Rectal smooth muscle tissue (tissue), 1 donor: ENCODE results near the gene ADGRB3.
"Not testable (repeated sequence)": the region's sequence is repeated elsewhere in the genome, so short reads cannot be mapped to it uniquely, and the experiment has no call there.

Source experiments
- H3K27ac ChIP-seq: one replicate; pipeline ENCODE4 v1.7.0; 2013; ENCODE audit warnings: low read depth, low read length, inconsistent platforms
- H3K27me3 ChIP-seq: one replicate; pipeline ENCODE4 v1.7.0; 2013; ENCODE audit warnings: low read length; ENCODE audit not compliant: control insufficient read depth, insufficient read depth
- H3K36me3 ChIP-seq: one replicate; pipeline ENCODE4 v1.7.0; 2013; ENCODE audit warnings: low read length; ENCODE audit not compliant: control insufficient read depth, insufficient read depth
- H3K4me1 ChIP-seq: one replicate; pipeline ENCODE4 v1.7.0; 2013; ENCODE audit warnings: low read length; ENCODE audit not compliant: control insufficient read depth, insufficient read depth
- H3K4me3 ChIP-seq: one replicate; pipeline ENCODE4 v1.7.0; 2013; ENCODE audit warnings: low read length
- H3K9ac ChIP-seq: one replicate; pipeline ENCODE4 v1.7.0; 2013; ENCODE audit warnings: low read length

The ADGRB3 gene

DNA sequence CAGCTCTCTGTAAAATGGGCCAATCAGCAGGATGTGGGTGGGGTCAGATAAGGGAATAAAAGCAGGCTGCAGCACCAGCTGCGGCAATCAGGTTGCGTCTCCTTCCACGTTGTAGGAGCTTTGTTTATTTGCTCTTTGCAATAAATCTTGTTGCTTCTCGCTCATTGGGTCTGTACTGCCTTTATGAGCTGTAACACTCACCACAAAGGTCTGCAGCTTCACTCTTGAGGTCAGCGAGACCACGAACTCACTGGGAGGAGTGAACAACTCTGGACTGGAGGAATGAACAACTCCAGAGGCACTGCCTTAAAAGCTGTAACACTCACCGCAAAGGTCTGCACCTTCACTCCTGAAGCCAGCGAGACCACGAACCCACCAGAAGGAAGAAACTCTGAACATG, 248.2 kb downstream of the ADGRB3 start:
- not testable (repeated sequence) for H3K36me3 ChIP-seq, H3K27ac ChIP-seq, H3K9ac ChIP-seq

DNA sequence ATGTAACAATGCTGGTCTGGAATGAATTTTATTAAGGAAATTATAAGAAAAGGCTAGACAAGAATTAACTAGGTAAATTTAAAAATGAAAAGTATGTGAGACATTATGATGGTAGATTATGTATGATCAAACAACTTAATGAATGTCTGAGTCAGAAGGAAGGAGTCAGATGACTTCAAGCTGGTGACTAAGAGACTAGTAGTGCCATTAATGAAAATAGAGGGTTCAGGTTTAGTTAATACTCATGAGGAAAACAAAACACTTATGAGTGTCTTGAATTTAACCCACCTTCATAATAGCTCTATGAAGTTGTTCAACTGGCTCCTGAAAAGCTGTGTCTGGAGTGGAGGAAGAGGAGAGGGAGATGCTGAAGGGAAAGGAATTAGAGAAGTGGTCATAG, 256.3 kb downstream of the ADGRB3 start:
- Histone ChIP-seq H3K27me3 (no peaks in the 10 kb centered on the region), H3K27ac (no peak overlapping the region), H3K9ac (no peak overlapping the region), H3K4me3 (no peak overlapping the region), H3K36me3 (no peaks in the 10 kb centered on the region), H3K4me1 (no peaks in the 10 kb centered on the region)

More for the DNA sequence above, 248.2 kb downstream of the ADGRB3 start:
- not testable (repeated sequence) for H3K4me1 ChIP-seq, H3K27me3 ChIP-seq, H3K4me3 ChIP-seq

DNA sequence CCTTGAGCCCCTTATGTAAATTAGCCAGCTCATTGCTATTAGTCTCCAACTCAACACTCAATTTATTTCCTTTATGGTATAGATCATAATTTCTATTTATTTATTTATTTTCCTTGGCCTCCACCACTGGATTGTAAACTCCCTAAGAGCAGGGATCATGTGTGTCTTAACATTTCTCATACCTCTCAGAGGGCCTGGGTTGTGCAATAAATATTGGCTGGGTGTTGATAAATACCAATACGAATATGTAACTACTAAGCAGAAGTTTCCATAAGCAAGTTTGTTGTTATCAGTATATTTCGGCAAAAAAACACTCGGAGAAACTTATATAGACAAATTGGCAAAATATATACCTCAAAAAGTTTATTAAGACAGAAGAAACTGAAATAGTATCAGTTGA, 257.4 kb downstream of the ADGRB3 start:
- Histone ChIP-seq H3K4me1 (no peaks in the 10 kb centered on the region), H3K4me3 (no peak overlapping the region), H3K27ac (no peak overlapping the region), H3K27me3 (no peaks in the 10 kb centered on the region), H3K9ac (no peak overlapping the region), H3K36me3 (no peaks in the 10 kb centered on the region)

DNA sequence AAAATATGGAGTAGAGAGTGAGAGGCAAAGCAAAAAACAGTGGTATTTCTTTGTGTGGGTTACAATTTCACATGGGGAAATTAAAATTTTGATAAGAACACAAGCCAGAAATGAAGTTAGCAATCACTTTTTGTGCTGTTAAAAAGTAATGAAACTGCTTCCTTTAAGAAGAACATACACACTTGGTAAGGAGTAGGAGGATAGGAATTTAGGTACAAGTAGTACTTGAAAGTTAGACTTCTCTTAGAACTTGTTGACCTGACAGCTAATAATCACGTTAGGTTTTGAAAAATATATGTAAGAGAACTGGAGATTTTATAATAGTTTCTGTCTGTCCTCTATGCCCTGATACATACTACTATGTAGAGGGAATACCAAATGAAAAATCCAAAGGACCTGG, 260.8 kb downstream of the ADGRB3 start:
- H3K27ac ChIP-seq = no peak overlapping the region
- no peak overlapping the region for H3K4me3 ChIP-seq
- no peaks in the 10 kb centered on the region for H3K36me3 ChIP-seq
- H3K27me3 ChIP-seq = no peaks in the 10 kb centered on the region
- H3K9ac ChIP-seq = no peak overlapping the region
- no peaks in the 10 kb centered on the region for H3K4me1 ChIP-seq

DNA sequence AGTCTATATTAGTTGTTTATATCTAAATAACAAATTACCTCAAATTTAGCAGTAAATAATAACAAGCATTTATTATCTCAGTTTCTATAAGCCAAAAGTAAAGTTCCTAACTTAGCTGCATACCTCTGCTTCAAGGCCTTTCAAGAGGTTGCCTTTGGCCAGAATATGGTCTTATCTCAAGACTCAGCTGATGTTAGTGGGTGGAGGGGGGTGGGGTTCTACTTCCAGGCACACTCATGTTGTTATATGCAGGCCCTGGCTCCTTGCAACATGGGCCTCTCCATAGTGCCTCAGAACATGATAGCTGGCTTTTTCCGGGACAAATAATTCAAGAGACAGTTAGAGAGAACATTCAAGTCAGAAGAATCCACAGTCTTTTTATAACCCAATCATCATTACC, 266.0 kb downstream of the ADGRB3 start:
- H3K36me3 ChIP-seq = no peaks in the 10 kb centered on the region
- H3K9ac ChIP-seq = no peak overlapping the region
- no peaks in the 10 kb centered on the region for H3K27me3 ChIP-seq
- H3K27ac ChIP-seq = no peak overlapping the region
- H3K4me1 ChIP-seq = no peaks in the 10 kb centered on the region
- H3K4me3 ChIP-seq = no peak overlapping the region

DNA sequence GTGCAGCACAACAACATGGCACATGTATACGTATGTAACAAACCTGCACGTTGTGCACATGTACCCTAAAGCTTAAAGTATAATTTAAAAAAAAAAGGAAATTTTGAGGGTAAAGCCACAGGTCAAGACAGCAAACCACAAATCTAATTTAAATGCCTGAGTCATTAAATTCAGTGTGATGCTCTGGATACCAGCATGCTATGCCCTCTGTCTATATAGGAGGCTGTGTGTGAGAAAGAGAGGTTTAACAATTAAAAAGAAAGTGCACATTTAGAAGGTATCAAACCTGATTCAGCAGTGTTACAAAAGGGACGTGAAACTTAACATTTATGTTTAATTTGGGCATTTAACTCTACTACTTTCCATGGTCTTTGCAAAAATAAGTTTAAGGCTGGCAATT, 276.3 kb downstream of the ADGRB3 start:
- Histone ChIP-seq H3K27me3 (no peaks in the 10 kb centered on the region), H3K27ac (no peak overlapping the region), H3K9ac (no peak overlapping the region), H3K4me1 (no peaks in the 10 kb centered on the region), H3K4me3 (no peak overlapping the region), H3K36me3 (no peaks in the 10 kb centered on the region)

DNA sequence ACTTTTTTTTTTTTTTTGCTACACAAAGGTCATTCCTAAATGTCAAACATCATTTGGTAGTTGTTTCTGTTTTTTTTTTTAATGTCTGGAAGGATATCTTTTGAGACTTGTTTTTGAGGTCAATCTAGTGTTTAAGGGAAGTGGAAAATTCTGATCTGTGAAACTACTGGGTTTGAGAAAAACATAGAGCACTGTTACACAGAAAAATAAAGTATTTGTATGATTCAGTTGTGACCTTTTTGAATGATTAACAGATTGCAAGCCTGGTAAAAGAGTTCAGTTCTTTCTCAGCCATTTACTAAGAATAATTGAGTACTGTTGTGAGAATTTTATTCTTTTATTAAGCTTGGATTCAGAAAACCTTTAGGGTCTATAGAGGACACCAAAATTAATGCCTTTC, 276.7 kb downstream of the ADGRB3 start:
- Histone ChIP-seq H3K27me3 (no peaks in the 10 kb centered on the region), H3K27ac (no peak overlapping the region), H3K36me3 (no peaks in the 10 kb centered on the region), H3K4me1 (no peaks in the 10 kb centered on the region), H3K4me3 (no peak overlapping the region), H3K9ac (no peak overlapping the region)

DNA sequence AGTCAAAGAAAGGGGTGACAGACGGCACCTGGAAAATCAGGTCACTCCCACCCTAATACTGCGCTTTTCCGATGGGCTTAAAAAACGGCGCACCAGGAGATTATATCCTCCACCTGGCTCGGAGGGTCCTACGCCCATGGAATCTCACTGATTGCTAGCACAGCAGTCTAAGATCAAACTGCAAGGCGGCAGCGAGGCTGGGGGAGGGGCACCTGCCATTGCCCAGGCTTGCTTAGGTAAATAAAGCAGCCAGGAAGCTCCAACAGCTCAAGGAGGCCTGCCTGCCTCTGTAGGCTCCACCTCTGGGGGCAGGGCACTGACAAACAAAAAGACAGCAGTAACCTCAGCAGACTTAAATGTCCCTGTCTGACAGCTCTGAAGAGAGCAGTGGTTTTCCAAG, 277.7 kb downstream of the ADGRB3 start:
- H3K4me3 ChIP-seq, H3K4me1 ChIP-seq, H3K27me3 ChIP-seq, H3K36me3 ChIP-seq, H3K9ac ChIP-seq, H3K27ac ChIP-seq: not testable (repeated sequence)

DNA sequence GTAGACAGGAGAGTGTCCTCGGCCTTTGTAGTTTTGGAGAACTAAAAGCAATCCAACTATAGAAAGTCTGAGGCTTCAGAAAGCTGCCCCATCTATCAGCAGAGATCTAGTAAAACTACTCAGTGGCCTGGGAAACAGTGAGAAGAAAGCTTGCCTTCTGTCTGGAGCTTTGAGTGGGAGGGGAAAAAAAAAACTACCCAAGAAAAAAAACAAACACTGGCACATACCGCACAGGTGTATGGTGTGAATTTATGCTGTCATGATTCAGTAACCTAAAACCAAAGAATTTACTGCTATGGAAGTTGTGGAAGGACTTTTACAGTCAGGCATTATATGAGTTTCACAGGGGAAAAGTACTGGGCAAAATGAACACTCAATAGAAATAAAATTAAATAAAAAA, 280.5 kb downstream of the ADGRB3 start:
- H3K4me3 ChIP-seq = no peak overlapping the region
- H3K4me1 ChIP-seq = no peaks in the 10 kb centered on the region
- no peak overlapping the region for H3K9ac ChIP-seq
- H3K27me3 ChIP-seq = no peaks in the 10 kb centered on the region
- no peaks in the 10 kb centered on the region for H3K36me3 ChIP-seq
- H3K27ac ChIP-seq = no peak overlapping the region

DNA sequence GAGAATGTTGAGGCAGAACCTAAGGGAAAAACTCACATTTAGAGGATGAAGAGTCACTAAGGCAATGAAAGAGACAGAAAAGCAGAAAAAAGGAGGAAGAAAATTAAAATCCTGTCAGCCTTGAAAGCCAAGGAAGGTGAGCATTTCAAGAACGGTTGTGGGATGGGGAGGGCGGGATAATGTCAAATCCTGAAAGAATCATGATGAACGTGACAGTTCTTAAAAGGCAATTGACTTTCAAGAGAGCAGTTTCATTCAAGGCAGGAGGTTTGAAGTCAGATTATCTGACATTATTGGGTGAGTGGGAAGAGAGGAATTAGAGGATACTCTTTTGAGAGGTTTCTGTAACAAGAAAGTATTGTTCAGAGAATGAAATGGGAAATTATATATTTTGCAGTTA, 284.5 kb downstream of the ADGRB3 start:
- Histone ChIP-seq H3K36me3 (no peaks in the 10 kb centered on the region), H3K27me3 (no peaks in the 10 kb centered on the region), H3K9ac (no peak overlapping the region), H3K4me3 (no peak overlapping the region), H3K27ac (no peak overlapping the region), H3K4me1 (no peaks in the 10 kb centered on the region)

DNA sequence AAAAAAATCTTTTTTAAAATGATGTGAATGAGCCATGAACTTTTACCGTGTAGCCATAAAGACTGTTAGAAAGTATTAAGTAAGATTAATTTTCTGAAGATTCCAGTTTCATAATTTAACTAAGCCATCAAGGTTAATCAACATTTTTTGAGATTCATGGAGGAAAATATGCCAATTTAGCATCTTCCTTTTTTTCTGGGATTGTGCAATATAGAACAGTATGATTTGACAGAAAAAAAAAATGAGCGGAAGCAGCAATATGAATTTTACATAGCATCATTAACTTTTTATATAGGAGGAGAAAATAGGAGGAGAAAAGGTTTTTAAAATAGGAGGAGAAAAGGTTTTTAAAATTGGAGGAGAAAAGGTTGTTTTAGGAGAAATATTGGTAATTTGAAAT, 306.3 kb downstream of the ADGRB3 start:
- Histone ChIP-seq H3K27ac (no peak overlapping the region), H3K27me3 (no peaks in the 10 kb centered on the region), H3K36me3 (no peaks in the 10 kb centered on the region), H3K9ac (no peak overlapping the region), H3K4me3 (no peak overlapping the region), H3K4me1 (no peaks in the 10 kb centered on the region)

DNA sequence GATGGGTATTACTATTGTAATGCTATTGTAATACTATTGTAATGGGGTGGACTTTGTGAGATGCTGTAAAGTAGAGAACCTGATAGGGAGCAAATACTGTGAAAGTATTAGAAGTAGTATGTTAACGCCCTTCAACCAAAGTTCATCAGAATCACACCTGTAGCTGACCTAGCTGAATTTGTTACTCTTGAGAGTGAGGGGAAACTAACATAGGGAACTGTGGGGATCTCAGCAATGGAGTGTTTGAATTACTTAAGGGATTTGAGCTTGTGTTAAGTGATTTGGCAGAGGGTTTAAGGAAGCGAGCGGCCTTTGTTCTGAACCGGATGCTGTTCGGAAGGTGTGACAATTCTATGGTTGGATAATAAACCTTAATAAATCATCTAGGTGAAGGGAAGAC, 312.6 kb downstream of the ADGRB3 start:
- Histone ChIP-seq H3K27me3 (no peaks in the 10 kb centered on the region), H3K4me3 (no peak overlapping the region), H3K27ac (no peak overlapping the region), H3K4me1 (no peaks in the 10 kb centered on the region), H3K9ac (no peak overlapping the region), H3K36me3 (no peaks in the 10 kb centered on the region)

DNA sequence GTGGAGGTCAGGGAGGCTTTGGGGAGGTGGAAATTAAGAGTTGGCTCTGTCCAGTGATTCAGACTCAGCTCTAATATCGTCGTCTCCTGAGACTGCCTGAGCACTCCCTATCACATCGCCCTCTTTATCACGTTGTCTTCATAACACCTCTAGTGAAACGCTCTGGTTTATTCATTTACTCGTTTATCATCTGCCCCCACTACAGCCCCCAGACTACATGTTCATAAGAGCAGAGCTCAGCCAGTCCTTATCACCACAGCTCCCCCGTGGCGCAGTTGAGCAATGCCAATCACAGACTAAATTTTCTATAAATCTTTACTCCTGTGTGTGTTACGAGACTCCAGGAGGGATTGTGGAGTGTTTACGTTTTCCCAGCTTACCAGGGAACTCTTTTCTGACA, 316.2 kb downstream of the ADGRB3 start:
- no peaks in the 10 kb centered on the region for H3K4me1 ChIP-seq
- H3K27me3 ChIP-seq = no peaks in the 10 kb centered on the region
- no peaks in the 10 kb centered on the region for H3K36me3 ChIP-seq
- no peak overlapping the region for H3K27ac ChIP-seq
- no peak overlapping the region for H3K4me3 ChIP-seq
- no peak overlapping the region for H3K9ac ChIP-seq

DNA sequence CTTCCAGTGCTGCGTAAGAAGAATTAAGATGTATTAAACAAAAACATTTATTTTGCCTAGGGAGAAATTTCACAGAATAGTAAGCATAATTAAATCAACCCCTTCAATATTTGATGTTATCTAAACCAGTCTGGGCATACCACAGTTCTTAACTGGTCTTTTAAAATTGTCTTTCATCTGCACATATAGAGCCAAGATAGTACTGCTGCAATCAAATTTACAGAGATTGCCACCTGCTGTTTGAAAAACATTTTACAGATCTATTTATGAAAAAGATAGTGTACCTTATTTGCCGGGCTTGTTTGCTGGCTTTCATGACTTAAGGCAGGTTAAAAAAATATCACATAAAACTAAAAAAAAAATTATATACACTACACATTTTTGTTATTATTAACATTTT, 323.2 kb downstream of the ADGRB3 start:
- H3K36me3 ChIP-seq = no peaks in the 10 kb centered on the region
- no peaks in the 10 kb centered on the region for H3K4me1 ChIP-seq
- no peak overlapping the region for H3K27ac ChIP-seq
- H3K4me3 ChIP-seq = no peak overlapping the region
- no peaks in the 10 kb centered on the region for H3K27me3 ChIP-seq
- H3K9ac ChIP-seq = no peak overlapping the region
